HepG2 (cell line): Measurements from ENCODE around the gene FETUB. TPM values are rescaled to one million over a fixed set of nuclear protein-coding genes. Genes with fewer than 3 reads are reported as not detected.
A peak's percentile ranks its signal among the peaks of the same experiment; 100 is the strongest.

Experiments used
- FOSL1 ChIP-seq: sonication (generic); formaldehyde crosslinking; IDR thresholded peaks from 2 replicates; pipeline ENCODE4 v1.9.0; 2021; ENCODE audit warnings: missing genetic modification reagents, borderline replicate concordance
- FOXA3 ChIP-seq: IDR thresholded peaks from 2 replicates; pipeline ENCODE4 v1.6.1; 2016; ENCODE audit warnings: missing genetic modification reagents, missing compliant biosample characterization
- GABPB1 ChIP-seq: IDR thresholded peaks from 2 replicates; pipeline ENCODE4 v1.6.1; 2016; ENCODE audit warnings: mild to moderate bottlenecking, missing genetic modification reagents, moderate library complexity, missing compliant biosample characterization
- GFI1 ChIP-seq: sonication (generic); formaldehyde crosslinking; IDR thresholded peaks from 2 replicates; pipeline ENCODE4 v1.5.0; 2020; ENCODE audit warnings: missing genetic modification reagents, mild to moderate bottlenecking, borderline replicate concordance
- ISL2 ChIP-seq: sonication (generic); formaldehyde crosslinking; IDR thresholded peaks from 2 replicates; pipeline ENCODE4 v1.5.0; 2020; ENCODE audit warnings: missing genetic modification reagents
- NCOA2 ChIP-seq: sonication (generic); formaldehyde crosslinking; IDR thresholded peaks from 2 replicates; pipeline ENCODE4 v1.8.0; 2022; ENCODE audit warnings: inconsistent platforms
- RCOR2 ChIP-seq: IDR thresholded peaks from 2 replicates; pipeline ENCODE4 v1.6.1; 2016; ENCODE audit warnings: missing biosample characterization, missing genetic modification reagents
- RFXAP ChIP-seq: sonication (generic); formaldehyde crosslinking; IDR thresholded peaks from 2 replicates; pipeline ENCODE4 v1.4.0; 2020; ENCODE audit warnings: missing genetic modification reagents, borderline replicate concordance
- SP1 ChIP-seq, 2 experiments: fragments of 450-650 bp in 1 of 2; sonication (generic) in 1 of 2; formaldehyde crosslinking in 1 of 2; IDR thresholded peaks; 2 replicates each; pipeline versions ENCODE4 v1.4.0 to v1.6.1; 2016 to 2020; ENCODE audit warnings: missing genetic modification reagents in 1 of 2
- THAP11 ChIP-seq: IDR thresholded peaks from 2 replicates; pipeline ENCODE4 v1.6.1; 2016; ENCODE audit warnings: missing biosample characterization, missing genetic modification reagents
- ZKSCAN1 ChIP-seq: fragments of 150-350 bp; IDR thresholded peaks from 2 replicates; pipeline ENCODE4 v1.6.1; 2014; ENCODE audit warnings: low read length
- ZNF333 ChIP-seq: sonication (generic); formaldehyde crosslinking; IDR thresholded peaks from 2 replicates; pipeline ENCODE4 v1.4.0; 2020; ENCODE audit warnings: mild to moderate bottlenecking, missing genetic modification reagents, borderline replicate concordance
- ZNF782 ChIP-seq: sonication (generic); formaldehyde crosslinking; IDR thresholded peaks from 2 replicates; pipeline ENCODE4 v1.4.0; 2020; ENCODE audit warnings: missing genetic modification reagents, mild to moderate bottlenecking, borderline replicate concordance
- polyA plus RNA-seq, 8 experiments: library from polyadenylated mRNA; depleted of rRNA in 3 of 8; stranded (reverse) in 7 of 8; unstranded in 1 of 8; fragments of >200 nt; fragmentation: Illumina TruSeq in 4 of 8; extraction: Trizol in 4 of 8; gene quantifications; 2 replicates each; pipeline versions ENCODE4 v1.2.1 to v1.2.3, GENCODE V29; 2011 to 2016; ENCODE audit warnings: low read depth in 4 of 8, missing spikeins in 1 of 8, mixed read lengths in 1 of 8; ENCODE audit not compliant: insufficient read depth in 1 of 8
- total RNA-seq, 5 experiments: library from RNA; depleted of rRNA; stranded (reverse); fragments of >200 nt; fragmentation: Illumina TruSeq; extraction: Trizol; gene quantifications; 2 replicates each; pipeline ENCODE4 v1.2.3, GENCODE V29; 2016; ENCODE audit warnings: low read depth in 1 of 5
- TF ChIP-seq, protein P1 (sequence below): fragments of 450-650 bp; IDR thresholded peaks from 2 replicates; pipeline ENCODE4 v1.6.1; 2017; ENCODE audit warnings: mild to moderate bottlenecking
- TF ChIP-seq, protein P2 (sequence below): sonication (generic); formaldehyde crosslinking; IDR thresholded peaks from 2 replicates; pipeline ENCODE4 v1.4.0; 2020; ENCODE audit warnings: missing genetic modification reagents, borderline replicate concordance
- TF ChIP-seq, protein P3 (sequence below): sonication (generic); formaldehyde crosslinking; IDR thresholded peaks from 2 replicates; pipeline ENCODE4 v1.5.1; 2020; ENCODE audit warnings: missing genetic modification reagents, mild to moderate bottlenecking, borderline replicate concordance
- TF ChIP-seq, protein P4 (sequence below): IDR thresholded peaks from 2 replicates; pipeline ENCODE4 v1.6.1; 2012; ENCODE audit warnings: low read depth, low read length, improper control_type of control experiment
- TF ChIP-seq, protein P5 (sequence below): sonication (generic); formaldehyde crosslinking; conservative IDR thresholded peaks from 2 replicates; pipeline ENCODE4 v1.8.1; 2023; ENCODE audit warnings: missing genetic modification reagents

FETUB gene
- total and polyA plus RNA-seq, 2 of the 13 experiments (the other 11 are each of a cell fraction or from before 2014, with no cell fraction given), result 2.1 to 4.4 TPM

DNA sequence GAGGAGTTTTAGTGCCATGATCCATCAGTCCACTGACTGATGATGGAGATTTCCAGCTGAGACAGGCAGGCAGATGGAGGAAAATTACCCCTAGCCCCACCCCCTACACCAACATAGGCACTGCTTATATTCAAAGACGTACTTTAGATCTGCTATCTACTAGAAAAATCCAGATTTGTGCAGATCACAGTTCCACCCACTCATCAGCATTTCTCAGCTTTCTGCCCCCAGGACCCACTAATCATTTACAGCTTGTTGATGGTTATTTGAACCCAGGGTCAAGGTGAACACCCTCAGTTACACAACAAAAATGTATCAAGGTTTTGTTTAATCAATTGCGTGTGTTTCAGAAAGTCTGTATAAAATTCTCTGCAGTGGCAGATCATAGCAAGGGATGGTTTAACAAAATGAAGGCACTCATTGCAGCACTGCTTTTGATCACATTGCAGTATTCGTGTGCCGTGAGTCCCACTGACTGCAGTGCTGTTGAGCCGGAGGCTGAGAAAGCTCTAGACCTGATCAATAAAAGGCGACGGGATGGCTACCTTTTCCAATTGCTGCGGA lies 25.5 kb downstream of the FETUB start, which contains the start of gene HRG (continued):
- TF ChIP-seq, protein P1, sequence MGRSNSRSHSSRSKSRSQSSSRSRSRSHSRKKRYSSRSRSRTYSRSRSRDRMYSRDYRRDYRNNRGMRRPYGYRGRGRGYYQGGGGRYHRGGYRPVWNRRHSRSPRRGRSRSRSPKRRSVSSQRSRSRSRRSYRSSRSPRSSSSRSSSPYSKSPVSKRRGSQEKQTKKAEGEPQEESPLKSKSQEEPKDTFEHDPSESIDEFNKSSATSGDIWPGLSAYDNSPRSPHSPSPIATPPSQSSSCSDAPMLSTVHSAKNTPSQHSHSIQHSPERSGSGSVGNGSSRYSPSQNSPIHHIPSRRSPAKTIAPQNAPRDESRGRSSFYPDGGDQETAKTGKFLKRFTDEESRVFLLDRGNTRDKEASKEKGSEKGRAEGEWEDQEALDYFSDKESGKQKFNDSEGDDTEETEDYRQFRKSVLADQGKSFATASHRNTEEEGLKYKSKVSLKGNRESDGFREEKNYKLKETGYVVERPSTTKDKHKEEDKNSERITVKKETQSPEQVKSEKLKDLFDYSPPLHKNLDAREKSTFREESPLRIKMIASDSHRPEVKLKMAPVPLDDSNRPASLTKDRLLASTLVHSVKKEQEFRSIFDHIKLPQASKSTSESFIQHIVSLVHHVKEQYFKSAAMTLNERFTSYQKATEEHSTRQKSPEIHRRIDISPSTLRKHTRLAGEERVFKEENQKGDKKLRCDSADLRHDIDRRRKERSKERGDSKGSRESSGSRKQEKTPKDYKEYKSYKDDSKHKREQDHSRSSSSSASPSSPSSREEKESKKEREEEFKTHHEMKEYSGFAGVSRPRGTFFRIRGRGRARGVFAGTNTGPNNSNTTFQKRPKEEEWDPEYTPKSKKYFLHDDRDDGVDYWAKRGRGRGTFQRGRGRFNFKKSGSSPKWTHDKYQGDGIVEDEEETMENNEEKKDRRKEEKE, result no peak
- TF ChIP-seq SP1 (IDR thresholded peaks at IDR 0.05), result no peak
- no peak for TF ChIP-seq SP1 (CRISPR knock-in tag; IDR thresholded peaks at IDR 0.05)
- TF ChIP-seq ZKSCAN1, result no peak
- no peak for TF ChIP-seq ISL2 (CRISPR knock-in tag)
- TF ChIP-seq NCOA2 (CRISPR knock-in tag), result 0 out of 2 replicates have a peak, but pooled peaks have one; percentile 21
- TF ChIP-seq, protein P2, sequence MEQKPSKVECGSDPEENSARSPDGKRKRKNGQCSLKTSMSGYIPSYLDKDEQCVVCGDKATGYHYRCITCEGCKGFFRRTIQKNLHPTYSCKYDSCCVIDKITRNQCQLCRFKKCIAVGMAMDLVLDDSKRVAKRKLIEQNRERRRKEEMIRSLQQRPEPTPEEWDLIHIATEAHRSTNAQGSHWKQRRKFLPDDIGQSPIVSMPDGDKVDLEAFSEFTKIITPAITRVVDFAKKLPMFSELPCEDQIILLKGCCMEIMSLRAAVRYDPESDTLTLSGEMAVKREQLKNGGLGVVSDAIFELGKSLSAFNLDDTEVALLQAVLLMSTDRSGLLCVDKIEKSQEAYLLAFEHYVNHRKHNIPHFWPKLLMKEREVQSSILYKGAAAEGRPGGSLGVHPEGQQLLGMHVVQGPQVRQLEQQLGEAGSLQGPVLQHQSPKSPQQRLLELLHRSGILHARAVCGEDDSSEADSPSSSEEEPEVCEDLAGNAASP (CRISPR knock-in tag), result 0 out of 2 replicates have a peak, but pooled peaks have one; percentile 12
- TF ChIP-seq THAP11 (CRISPR knock-in tag), result no peak
- no peak for TF ChIP-seq GABPB1
- TF ChIP-seq RFXAP (CRISPR knock-in tag), result no peak
- no peak for TF ChIP-seq RCOR2 (CRISPR knock-in tag)
- no peak for TF ChIP-seq ZNF782 (CRISPR knock-in tag)
- TF ChIP-seq GFI1 (CRISPR knock-in tag), result peak; percentile 58
- TF ChIP-seq, protein P3, sequence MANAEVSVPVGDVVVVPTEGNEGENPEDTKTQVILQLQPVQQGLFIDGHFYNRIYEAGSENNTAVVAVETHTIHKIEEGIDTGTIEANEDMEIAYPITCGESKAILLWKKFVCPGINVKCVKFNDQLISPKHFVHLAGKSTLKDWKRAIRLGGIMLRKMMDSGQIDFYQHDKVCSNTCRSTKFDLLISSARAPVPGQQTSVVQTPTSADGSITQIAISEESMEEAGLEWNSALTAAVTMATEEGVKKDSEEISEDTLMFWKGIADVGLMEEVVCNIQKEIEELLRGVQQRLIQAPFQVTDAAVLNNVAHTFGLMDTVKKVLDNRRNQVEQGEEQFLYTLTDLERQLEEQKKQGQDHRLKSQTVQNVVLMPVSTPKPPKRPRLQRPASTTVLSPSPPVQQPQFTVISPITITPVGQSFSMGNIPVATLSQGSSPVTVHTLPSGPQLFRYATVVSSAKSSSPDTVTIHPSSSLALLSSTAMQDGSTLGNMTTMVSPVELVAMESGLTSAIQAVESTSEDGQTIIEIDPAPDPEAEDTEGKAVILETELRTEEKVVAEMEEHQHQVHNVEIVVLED (CRISPR knock-in tag), result no peak
- no peak for TF ChIP-seq FOSL1 (CRISPR knock-in tag)
- TF ChIP-seq, protein P4, sequence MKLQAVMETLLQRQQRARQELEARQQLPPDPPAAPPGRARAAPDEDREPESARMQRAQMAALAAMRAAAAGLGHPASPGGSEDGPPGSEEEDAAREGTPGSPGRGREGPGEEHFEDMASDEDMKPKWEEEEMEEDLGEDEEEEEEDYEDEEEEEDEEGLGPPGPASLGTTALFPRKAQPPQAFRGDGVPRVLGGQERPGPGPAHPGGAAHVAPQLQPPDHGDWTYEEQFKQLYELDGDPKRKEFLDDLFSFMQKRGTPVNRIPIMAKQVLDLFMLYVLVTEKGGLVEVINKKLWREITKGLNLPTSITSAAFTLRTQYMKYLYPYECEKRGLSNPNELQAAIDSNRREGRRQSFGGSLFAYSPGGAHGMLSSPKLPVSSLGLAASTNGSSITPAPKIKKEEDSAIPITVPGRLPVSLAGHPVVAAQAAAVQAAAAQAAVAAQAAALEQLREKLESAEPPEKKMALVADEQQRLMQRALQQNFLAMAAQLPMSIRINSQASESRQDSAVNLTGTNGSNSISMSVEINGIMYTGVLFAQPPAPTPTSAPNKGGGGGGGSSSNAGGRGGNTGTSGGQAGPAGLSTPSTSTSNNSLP, result peak; percentile 63; the same call in 1 of the 2 replicates
- no peak for TF ChIP-seq ZNF333 (CRISPR knock-in tag)
- peak; percentile 50 for TF ChIP-seq FOXA3 (CRISPR knock-in tag)
- TF ChIP-seq, protein P5, sequence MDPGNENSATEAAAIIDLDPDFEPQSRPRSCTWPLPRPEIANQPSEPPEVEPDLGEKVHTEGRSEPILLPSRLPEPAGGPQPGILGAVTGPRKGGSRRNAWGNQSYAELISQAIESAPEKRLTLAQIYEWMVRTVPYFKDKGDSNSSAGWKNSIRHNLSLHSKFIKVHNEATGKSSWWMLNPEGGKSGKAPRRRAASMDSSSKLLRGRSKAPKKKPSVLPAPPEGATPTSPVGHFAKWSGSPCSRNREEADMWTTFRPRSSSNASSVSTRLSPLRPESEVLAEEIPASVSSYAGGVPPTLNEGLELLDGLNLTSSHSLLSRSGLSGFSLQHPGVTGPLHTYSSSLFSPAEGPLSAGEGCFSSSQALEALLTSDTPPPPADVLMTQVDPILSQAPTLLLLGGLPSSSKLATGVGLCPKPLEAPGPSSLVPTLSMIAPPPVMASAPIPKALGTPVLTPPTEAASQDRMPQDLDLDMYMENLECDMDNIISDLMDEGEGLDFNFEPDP (CRISPR knock-in tag), result no peak
